GM12873 (cell line): ENCODE data around the gene GAP43.

Experiments used
- CTCF ChIP-seq: IDR thresholded peaks from 2 replicates; pipeline ENCODE4 v1.5.1; 2012; ENCODE audit warnings: low read depth, mild to moderate bottlenecking, moderate library complexity, low read length, control low read depth; ENCODE audit not compliant: insufficient read depth; ENCODE audit errors: missing control alignments

Gene GAP43

GRCh38 chr3:115615001-115615814, 8.1 kb upstream of the GAP43 start:
- no peak for TF ChIP-seq CTCF

- TF ChIP-seq CTCF, result no peak
Observed at GRCh38 chr3:115616461-115616860, 6.8 kb upstream of the GAP43 start.

- no peak for TF ChIP-seq CTCF
Observed at GRCh38 chr3:115617591-115617990, 5.7 kb upstream of the GAP43 start.

- no peak for TF ChIP-seq CTCF
Observed at GRCh38 chr3:115624029-115624741, 875 bp downstream of the GAP43 start.

- no peak for TF ChIP-seq CTCF
Observed at GRCh38 chr3:115624901-115625300, 1.6 kb downstream of the GAP43 start.

GRCh38 chr3:115626006-115626409, 2.7 kb downstream of the GAP43 start:
- no peak for TF ChIP-seq CTCF

- no peak for TF ChIP-seq CTCF
Observed at GRCh38 chr3:115626721-115627120, 3.4 kb downstream of the GAP43 start.
